ENCODE results near the gene NFIX.

GRCh38 chr19:12949363-12950283, 45.7 kb upstream of the NFIX start:
- TF ChIP-seq CTCF (IDR thresholded peaks at IDR 0.05) (peak in 1 of 6 experiments; percentile 0), POLR2A (IDR thresholded peaks at IDR 0.05) (no peak)
